SK-N-SH (cell line): ENCODE results near the gene MCF2L2. TPM values are rescaled to one million over a fixed set of nuclear protein-coding genes. Genes with fewer than 3 reads are reported as not detected.
A peak's percentile ranks its signal among the peaks of the same experiment; 100 is the strongest.

ENCODE experiments used
- CTCF ChIA-PET: fragments of 300-600, 350-600 bp; formaldehyde crosslinking; extraction: SDS; loops from one replicate; lab custom pipeline; 2021; lab: Yijun Ruan, JAX
- POLR2A ChIA-PET: fragments of 350-600 bp; sonication (Branson Sonifier 250); formaldehyde crosslinking; extraction: SDS; loops from one replicate; lab custom pipeline; 2020; ENCODE audit warnings: antibody characterized with exemption, inconsistent platforms; lab: Yijun Ruan, JAX
- DNase-seq: peaks from one replicate; pipeline ENCODE4 v3.0.0; 2012
- H2AFZ ChIP-seq: fragments of 200-600 bp; sonication (generic); 2 replicates; pipeline ENCODE4 v1.8.1; 2016; ENCODE audit warnings: antibody characterized with exemption, mild to moderate bottlenecking, low read depth
- H3F3A ChIP-seq: fragments of 200-600 bp; sonication (generic); replicated peaks from 2 replicates; pipeline ENCODE3; 2016; ENCODE audit warnings: antibody characterized with exemption, mild to moderate bottlenecking; ENCODE audit not compliant: insufficient read depth
- H3K27ac ChIP-seq, 2 experiments: fragments of 200-500 bp in 1 of 2; fragments of 200-600 bp in 1 of 2; sonication (Bioruptor generic) in 1 of 2; sonication (generic), shearing (Covaris generic) in 1 of 2; 2 replicates each; pipeline versions ENCODE4 v1.5.1 to v1.6.1; 2014 to 2016; ENCODE audit warnings: low read depth in 2 of 2, inconsistent platforms in 1 of 2, low read length in 1 of 2, mild to moderate bottlenecking in 1 of 2, mixed read lengths in 1 of 2
- H3K27me3 ChIP-seq: fragments of 200-600 bp; sonication (generic), shearing (Covaris generic); 2 replicates; pipeline ENCODE4 v1.6.1; 2016; ENCODE audit warnings: mixed run types; ENCODE audit not compliant: insufficient read depth
- H3K36me3 ChIP-seq, 2 experiments: fragments of 200-500 bp in 1 of 2; fragments of 200-600 bp in 1 of 2; sonication (Bioruptor generic) in 1 of 2; sonication (generic) in 1 of 2; replicated peaks in 1 of 2; 2 replicates each; pipeline versions ENCODE3 to v1.5.1; 2014 to 2016; ENCODE audit warnings: low read length in 1 of 2, mild to moderate bottlenecking in 1 of 2; ENCODE audit not compliant: insufficient read depth in 2 of 2, control insufficient read depth in 1 of 2
- H3K4me1 ChIP-seq, 2 experiments: fragments of 200-500 bp in 1 of 2; fragments of 200-600 bp in 1 of 2; sonication (Bioruptor generic) in 1 of 2; sonication (generic), shearing (Covaris generic) in 1 of 2; 2 replicates each; pipeline versions ENCODE4 v1.5.1 to v1.6.1; 2014 to 2016; ENCODE audit warnings: low read depth in 1 of 2, low read length in 1 of 2, mixed run types in 1 of 2; ENCODE audit not compliant: insufficient read depth in 2 of 2, control insufficient read depth in 1 of 2
- H3K4me2 ChIP-seq: fragments of 200-600 bp; sonication (generic), shearing (Covaris generic); 2 replicates; pipeline ENCODE4 v1.6.1; 2017; ENCODE audit warnings: mixed run types
- H3K4me3 ChIP-seq, 2 experiments: fragments of 200-500 bp in 1 of 2; fragments of 200-600 bp in 1 of 2; sonication (Bioruptor generic) in 1 of 2; sonication (generic), shearing (Covaris generic) in 1 of 2; 2 replicates each; pipeline versions ENCODE4 v1.5.1 to v1.8.1; 2014 to 2016; ENCODE audit warnings: low read depth in 2 of 2, inconsistent platforms in 1 of 2, low read length in 1 of 2, mild to moderate bottlenecking in 1 of 2, mixed read lengths in 1 of 2, moderate library complexity in 1 of 2
- H3K79me2 ChIP-seq: fragments of 200-600 bp; sonication (generic); 2 replicates; pipeline ENCODE4 v1.8.1; 2017; ENCODE audit warnings: mild to moderate bottlenecking; ENCODE audit not compliant: insufficient read depth
- H3K9ac ChIP-seq: fragments of 200-600 bp; sonication (generic); 2 replicates; pipeline ENCODE4 v1.6.1; 2017; ENCODE audit warnings: mixed run types
- H3K9me2 ChIP-seq: fragments of 200-600 bp; sonication (generic); 2 replicates; pipeline ENCODE4 v1.6.1; 2017; ENCODE audit warnings: mixed run types
- H3K9me3 ChIP-seq: fragments of 200-600 bp; sonication (generic); 2 replicates; pipeline ENCODE4 v1.6.1; 2017; ENCODE audit warnings: mixed run types, mild to moderate bottlenecking, moderate library complexity
- H4K20me1 ChIP-seq: fragments of 200-600 bp; sonication (generic); 2 replicates; pipeline ENCODE4 v1.6.1; 2017; ENCODE audit warnings: mild to moderate bottlenecking, mixed run types; ENCODE audit not compliant: insufficient read depth
- CHD2 ChIP-seq: fragments of 150-350 bp; IDR thresholded peaks from 2 replicates; pipeline ENCODE4 v1.6.1; 2018; ENCODE audit warnings: low read length; ENCODE audit not compliant: partially characterized antibody
- ELF1 ChIP-seq: IDR thresholded peaks from 2 replicates; pipeline ENCODE4 v1.4.0; 2012
- FOSL2 ChIP-seq: IDR thresholded peaks from 2 replicates; pipeline ENCODE4 v1.4.0; 2012; ENCODE audit warnings: low read depth, mild to moderate bottlenecking, moderate library complexity, borderline replicate concordance
- FOXM1 ChIP-seq: IDR thresholded peaks from 2 replicates; pipeline ENCODE4 v1.4.0; 2012; ENCODE audit warnings: low read depth, mild to moderate bottlenecking
- JUND ChIP-seq: IDR thresholded peaks from 2 replicates; pipeline ENCODE4 v1.4.0; 2012
- MAX ChIP-seq: IDR thresholded peaks from 2 replicates; pipeline ENCODE4 v1.4.0; 2012; ENCODE audit warnings: low read depth
- MXI1 ChIP-seq: IDR thresholded peaks from 2 replicates; pipeline ENCODE4 v1.6.1; 2012; ENCODE audit warnings: mild to moderate bottlenecking, low read depth, low read length, improper control_type of control experiment
- NFIC ChIP-seq: IDR thresholded peaks from 2 replicates; pipeline ENCODE4 v1.4.0; 2012; ENCODE audit warnings: borderline replicate concordance
- NRF1 ChIP-seq: IDR thresholded peaks from 2 replicates; pipeline ENCODE4 v1.6.1; 2012; ENCODE audit warnings: low read depth, mild to moderate bottlenecking, low read length
- PBX3 ChIP-seq: IDR thresholded peaks from 2 replicates; pipeline ENCODE4; 2012
- POLR2AphosphoS5 ChIP-seq: IDR thresholded peaks from 2 replicates; pipeline ENCODE4 v1.6.1; 2012; ENCODE audit warnings: low read depth, low read length
- RAD21 ChIP-seq: IDR thresholded peaks from 2 replicates; pipeline ENCODE4 v1.6.1; 2012; ENCODE audit warnings: mild to moderate bottlenecking, low read length
- RCOR1 ChIP-seq: fragments of 150-350 bp; IDR thresholded peaks from 2 replicates; pipeline ENCODE4 v1.6.1; 2017; ENCODE audit warnings: antibody characterized with exemption, low read length
- REST ChIP-seq: IDR thresholded peaks from 2 replicates; pipeline ENCODE4 v1.6.1; 2012; ENCODE audit warnings: mild to moderate bottlenecking, low read depth, low read length, moderate library complexity
- RFX5 ChIP-seq: IDR thresholded peaks from 2 replicates; pipeline ENCODE4 v1.6.1; 2012; ENCODE audit warnings: mild to moderate bottlenecking, improper control_type of control experiment, low read length
- RXRA ChIP-seq: IDR thresholded peaks from 2 replicates; pipeline ENCODE4 v1.4.0; 2012; ENCODE audit warnings: low read depth, mild to moderate bottlenecking, borderline replicate concordance
- SIN3A ChIP-seq: IDR thresholded peaks from 2 replicates; pipeline ENCODE4 v1.6.1; 2012; ENCODE audit warnings: low read depth, mild to moderate bottlenecking, low read length, moderate library complexity, borderline replicate concordance
- YY1 ChIP-seq: IDR thresholded peaks from 2 replicates; pipeline ENCODE4 v1.4.0; 2012; ENCODE audit warnings: low read depth, mild to moderate bottlenecking
- WGBS: methylation state at CpG from one replicate; pipeline ENCODE4 v1.1.6; 2017; ENCODE audit warnings: low lambda C conversion rate; 5-methylcytosine and 5-hydroxymethylcytosine counted together
- polyA plus RNA-seq, 3 experiments: library from polyadenylated mRNA; depleted of rRNA; stranded (reverse); fragments of >200 nt; gene quantifications; 2 replicates each; pipeline ENCODE4 v1.2.3, GENCODE V29; 2012
- TF ChIP-seq, protein P1 (sequence below): IDR thresholded peaks from 2 replicates; pipeline ENCODE4 v1.4.0; 2012; ENCODE audit warnings: low read depth, borderline replicate concordance
- TF ChIP-seq, protein P2 (sequence below): IDR thresholded peaks from 2 replicates; pipeline ENCODE4 v1.4.0; 2012; ENCODE audit warnings: low read depth, borderline replicate concordance

MCF2L2 gene
- polyA plus RNA-seq, 1 of the 3 experiments (the other 2 are of a cell fraction), result 0.56 TPM

DNA sequence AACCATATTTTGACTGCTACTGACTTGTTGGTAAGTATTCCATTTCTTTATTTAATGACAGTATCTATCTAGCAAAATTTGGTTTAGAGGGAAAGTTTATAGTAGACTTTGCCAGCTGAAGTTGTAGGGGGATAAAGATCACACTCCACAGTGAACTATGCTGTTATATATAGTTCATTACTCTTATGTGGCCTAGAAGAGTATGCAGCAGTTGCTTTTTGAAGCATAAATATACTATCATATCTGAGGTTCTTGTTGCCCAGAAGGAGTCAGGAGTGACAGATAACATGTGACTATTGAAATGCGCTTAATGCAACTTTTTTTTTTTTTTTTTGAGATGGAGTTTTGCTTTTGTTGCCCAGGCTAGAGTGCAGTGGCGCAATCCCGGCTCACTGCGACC, 25.6 kb upstream of the MCF2L2 start:
- ChIA-PET CTCF (no interaction called here), POLR2A (no interaction called here)
- H3K27me3 ChIP-seq, result no peaks in the 10 kb centered on the region
- H3K4me1 ChIP-seq, result peaks cover 0 to 4% of the 10 kb centered on the region in 2 experiments; a peak in 3 of 4 replicates
- no peak for DNase-seq
- H3K9ac ChIP-seq, result no peak overlapping the region
- TF ChIP-seq MXI1 (no peak), RAD21 (no peak), NRF1 (no peak), SIN3A (no peak), JUND (no peak), MAX (no peak), FOSL2 (no peak), FOXM1 (no peak), RXRA (no peak), ELF1 (no peak)
- H2AFZ ChIP-seq, result no peak overlapping the region
- H3K79me2 ChIP-seq, result no peaks in the 10 kb centered on the region
- no peak overlapping the region for H3K4me3 ChIP-seq
- no peak overlapping the region for H3K4me2 ChIP-seq
- H3K9me2 ChIP-seq, result no peaks in the 10 kb centered on the region
- H3K27ac ChIP-seq, result no peak overlapping the region
- H3F3A ChIP-seq, result peaks cover 14% of the 10 kb centered on the region
- H4K20me1 ChIP-seq, result no peaks in the 10 kb centered on the region
- peaks cover 11 to 18% of the 10 kb centered on the region in 2 experiments for H3K36me3 ChIP-seq
- no peaks in the 10 kb centered on the region for H3K9me3 ChIP-seq
- 100% methylated on average over 4 of the region's 4 CpGs for WGBS

- no peak overlapping the region for H2AFZ ChIP-seq
- TF ChIP-seq YY1, result no peak
- TF ChIP-seq RXRA, result no peak
- no peak for TF ChIP-seq NFIC
- no peak for TF ChIP-seq RCOR1
- no peak for TF ChIP-seq ELF1
- TF ChIP-seq POLR2AphosphoS5, result no peak
- TF ChIP-seq, protein P1, sequence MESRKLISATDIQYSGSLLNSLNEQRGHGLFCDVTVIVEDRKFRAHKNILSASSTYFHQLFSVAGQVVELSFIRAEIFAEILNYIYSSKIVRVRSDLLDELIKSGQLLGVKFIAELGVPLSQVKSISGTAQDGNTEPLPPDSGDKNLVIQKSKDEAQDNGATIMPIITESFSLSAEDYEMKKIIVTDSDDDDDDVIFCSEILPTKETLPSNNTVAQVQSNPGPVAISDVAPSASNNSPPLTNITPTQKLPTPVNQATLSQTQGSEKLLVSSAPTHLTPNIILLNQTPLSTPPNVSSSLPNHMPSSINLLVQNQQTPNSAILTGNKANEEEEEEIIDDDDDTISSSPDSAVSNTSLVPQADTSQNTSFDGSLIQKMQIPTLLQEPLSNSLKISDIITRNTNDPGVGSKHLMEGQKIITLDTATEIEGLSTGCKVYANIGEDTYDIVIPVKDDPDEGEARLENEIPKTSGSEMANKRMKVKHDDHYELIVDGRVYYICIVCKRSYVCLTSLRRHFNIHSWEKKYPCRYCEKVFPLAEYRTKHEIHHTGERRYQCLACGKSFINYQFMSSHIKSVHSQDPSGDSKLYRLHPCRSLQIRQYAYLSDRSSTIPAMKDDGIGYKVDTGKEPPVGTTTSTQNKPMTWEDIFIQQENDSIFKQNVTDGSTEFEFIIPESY, result no peak
- TF ChIP-seq RFX5, result no peak
- TF ChIP-seq, protein P2, sequence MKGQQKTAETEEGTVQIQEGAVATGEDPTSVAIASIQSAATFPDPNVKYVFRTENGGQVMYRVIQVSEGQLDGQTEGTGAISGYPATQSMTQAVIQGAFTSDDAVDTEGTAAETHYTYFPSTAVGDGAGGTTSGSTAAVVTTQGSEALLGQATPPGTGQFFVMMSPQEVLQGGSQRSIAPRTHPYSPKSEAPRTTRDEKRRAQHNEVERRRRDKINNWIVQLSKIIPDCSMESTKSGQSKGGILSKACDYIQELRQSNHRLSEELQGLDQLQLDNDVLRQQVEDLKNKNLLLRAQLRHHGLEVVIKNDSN, result no peak
- TF ChIP-seq REST, result no peak
- no peak for TF ChIP-seq MAX
- TF ChIP-seq CHD2, result no peak
- TF ChIP-seq SIN3A, result no peak
- no peak for TF ChIP-seq NRF1
- no peak for TF ChIP-seq PBX3
- TF ChIP-seq MXI1, result no peak
- no peak for TF ChIP-seq RAD21
- peaks cover 0 to 10% of the 10 kb centered on the region in 2 experiments; a peak in 3 of 4 replicates for H3K4me1 ChIP-seq
- DNase-seq, result no peak
- H3K36me3 ChIP-seq, result peaks cover 6 to 9% of the 10 kb centered on the region in 2 experiments
- no peaks in the 10 kb centered on the region for H3K9me3 ChIP-seq
- WGBS, result 96% methylated on average over 1 of the region's 1 CpG
- no peaks in the 10 kb centered on the region for H4K20me1 ChIP-seq
- H3K27me3 ChIP-seq, result no peaks in the 10 kb centered on the region
- no peak overlapping the region for H3K9ac ChIP-seq
- no peaks in the 10 kb centered on the region for H3K9me2 ChIP-seq
- H3K4me3 ChIP-seq, result no peak overlapping the region; a peak in 1 of 4 replicates
- H3K4me2 ChIP-seq, result peak overlapping the region; percentile 86; the same call in 1 of the 2 replicates
- H3K79me2 ChIP-seq, result peaks cover 7% of the 10 kb centered on the region; the same call in 1 of the 2 replicates
- H3K27ac ChIP-seq, result peak overlapping the region in 1 of 2 experiments; percentile 8; a peak in 1 of 4 replicates
- ChIA-PET POLR2A (no interaction called here), CTCF (interaction anchor here (0.7 to 0.9 kb wide), 2 partner anchors 22 to 131 kb away, joined by 3 read pairs; no protein-coding TSS in a partner anchor)
- H3F3A ChIP-seq, result peaks cover 10% of the 10 kb centered on the region
These were observed 21.4 kb upstream of the MCF2L2 start for GRCh38 chr3:183449791-183450190.
